ENCODE measurements around the gene HRG.
"Not testable (repeated sequence)": the region's sequence is repeated elsewhere in the genome, so short reads cannot be mapped to it uniquely, and the experiment has no call there.

HRG gene

GRCh38 chr3:186680869-186681268, 15.1 kb downstream of the HRG start:
- DNase-seq (ENCODE audit: low read depth) = no peak

GRCh38 chr3:186682812-186683211, 17.0 kb downstream of the HRG start:
- no peak for DNase-seq (ENCODE audit: low read depth)

- DNase-seq (ENCODE audit: low read depth) = no peak
Observed at GRCh38 chr3:186683979-186684378, 18.2 kb downstream of the HRG start.

GRCh38 chr3:186686475-186686874, 20.7 kb downstream of the HRG start:
- not testable (repeated sequence) for DNase-seq (ENCODE audit: low read depth)

GRCh38 chr3:186687120-186687651, 21.4 kb downstream of the HRG start:
- DNase-seq (ENCODE audit: low read depth) = no peak

- DNase-seq (ENCODE audit: low read depth) = not testable (repeated sequence)
Observed at GRCh38 chr3:186690304-186690703, 24.5 kb downstream of the HRG start.

GRCh38 chr3:186691676-186692075, 25.9 kb downstream of the HRG start:
- no peak for DNase-seq (ENCODE audit: low read depth)

- no peak for DNase-seq (ENCODE audit: low read depth)
Observed at GRCh38 chr3:186693843-186694242, 28.0 kb downstream of the HRG start.

- no peak for DNase-seq (ENCODE audit: low read depth)
Observed at GRCh38 chr3:186694288-186695032, 28.6 kb downstream of the HRG start.

- no peak for DNase-seq (ENCODE audit: low read depth)
Observed at GRCh38 chr3:186696522-186696921, 30.7 kb downstream of the HRG start.

GRCh38 chr3:186697510-186697909, 31.7 kb downstream of the HRG start:
- DNase-seq (ENCODE audit: low read depth) = no peak

GRCh38 chr3:186700267-186700666, 34.5 kb downstream of the HRG start:
- DNase-seq (ENCODE audit: low read depth) = no peak

GRCh38 chr3:186702451-186702850, 36.6 kb downstream of the HRG start:
- DNase-seq (ENCODE audit: low read depth) = not testable (repeated sequence)

GRCh38 chr3:186705882-186706780, 40.3 kb downstream of the HRG start:
- no peak for DNase-seq (ENCODE audit: low read depth)

- no peak for DNase-seq (ENCODE audit: low read depth)
Observed at GRCh38 chr3:186708983-186709679, 43.3 kb downstream of the HRG start.

GRCh38 chr3:186710694-186711093, 44.9 kb downstream of the HRG start:
- not testable (repeated sequence) for DNase-seq (ENCODE audit: low read depth)

- no peak for DNase-seq (ENCODE audit: low read depth)
Observed at GRCh38 chr3:186713499-186713898, 47.7 kb downstream of the HRG start.

GRCh38 chr3:186717039-186717457, 51.2 kb downstream of the HRG start, which contains the start of gene KNG1:
TSS of gene KNG1 (plus strand) at chr3:186717359. CDS start at chr3:186717543, 184 bp downstream.
- no peak for DNase-seq (ENCODE audit: low read depth)

- no peak for DNase-seq (ENCODE audit: low read depth)
Observed at GRCh38 chr3:186719945-186720739, 54.3 kb downstream of the HRG start.

- no peak for DNase-seq (ENCODE audit: low read depth)
Observed at GRCh38 chr3:186722457-186722856, 56.6 kb downstream of the HRG start.

GRCh38 chr3:186724911-186725310, 59.1 kb downstream of the HRG start:
- no peak for DNase-seq (ENCODE audit: low read depth)

Data from fibroblast of the conjunctiva (primary cell).